T47D (cell line): ENCODE measurements around the gene BPIFB4.
"Not testable (repeated sequence)": the region's sequence is repeated elsewhere in the genome, so short reads cannot be mapped to it uniquely, and the experiment has no call there.

Experiments
- DNase-seq, 2 experiments: peaks; one replicate each; pipeline versions ENCODE4 v3.0.0 to v3.0.0-alpha.2; 2011 to 2012; ENCODE audit warnings: low read depth in 1 of 2, low spot score in 1 of 2
- JUND ChIP-seq: IDR thresholded peaks from 2 replicates; pipeline ENCODE4 v1.6.1; 2012; ENCODE audit warnings: low read depth
- in situ Hi-C: cut with HindIII; loops from 2 replicates; pipeline ENCODE4 v1.10.0; 2016; ENCODE audit warnings: low sequenced_read_pairs, low pct_unique_long_range_greater_than_20kb

Gene BPIFB4

GRCh38 chr20:33119725-33120720 is 40.6 kb downstream of the BPIFB4 start:
- no peak for DNase-seq
- no peak for TF ChIP-seq JUND
- in situ Hi-C loops: no loop called here

DNA sequence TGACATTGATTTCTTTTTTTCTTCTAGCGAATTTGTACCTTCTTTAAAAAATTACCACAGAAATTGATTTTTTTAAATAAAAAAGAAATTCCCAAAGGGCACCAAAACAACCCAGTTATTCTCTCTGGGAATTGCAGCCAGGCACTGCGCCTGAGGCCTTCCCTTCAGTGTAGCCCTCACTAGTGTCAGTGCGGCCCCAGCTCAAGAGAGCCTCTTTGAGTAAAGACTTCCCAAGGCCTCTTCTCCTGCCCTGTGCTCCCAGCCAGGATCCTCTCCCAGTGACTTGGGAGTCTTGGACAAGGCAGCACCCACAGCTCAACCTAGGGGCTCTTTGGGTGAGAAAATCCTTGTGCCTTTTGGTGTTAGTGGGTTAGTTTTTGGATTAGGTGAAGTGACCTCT is 41.5 kb downstream of the BPIFB4 start:
- DNase-seq: no peak
- TF ChIP-seq JUND: no peak
- in situ Hi-C loops: no loop called here

DNA sequence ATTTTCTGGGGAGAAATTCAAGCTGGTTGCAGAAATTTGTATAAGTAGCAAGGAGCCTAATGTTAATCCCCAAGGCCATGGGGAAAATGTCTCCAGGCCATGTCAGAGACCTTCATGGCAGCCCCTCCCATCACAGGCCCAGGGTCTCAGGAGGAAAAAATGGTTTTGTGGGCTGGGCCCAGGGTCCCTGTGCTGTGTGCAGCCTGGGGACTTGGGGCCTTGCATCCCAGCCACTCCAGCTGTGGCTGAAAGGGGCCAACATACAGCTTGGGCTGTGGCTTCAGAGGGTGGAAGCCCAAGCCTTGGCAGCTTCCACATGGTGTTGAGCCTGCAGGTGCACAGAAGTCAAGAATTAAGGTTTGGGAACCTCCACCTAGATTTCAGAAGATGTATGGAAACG is 42.9 kb downstream of the BPIFB4 start:
- DNase-seq, in situ Hi-C loops: not testable (repeated sequence)

DNA sequence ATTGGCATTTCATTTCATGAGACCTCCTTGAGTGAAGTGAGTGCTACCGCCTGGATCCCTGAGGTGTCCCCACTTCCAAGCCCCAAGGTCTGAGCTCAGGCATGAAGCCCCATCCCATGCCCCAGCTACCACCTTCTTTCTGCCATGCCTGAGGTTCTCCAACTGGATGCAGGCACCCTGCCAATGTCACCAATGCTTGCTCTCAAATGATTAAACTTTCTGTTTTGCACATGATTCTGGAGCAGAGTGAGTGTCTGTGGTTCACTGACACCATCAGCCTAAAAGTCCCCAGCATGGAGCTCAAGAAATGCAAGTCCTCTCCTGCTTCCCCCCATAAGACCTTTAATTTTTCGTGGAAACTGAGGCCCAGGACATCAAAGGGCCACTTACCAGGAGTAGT is 44.8 kb downstream of the BPIFB4 start:
- in situ Hi-C loops: no loop called here
- TF ChIP-seq JUND: no peak

DNA sequence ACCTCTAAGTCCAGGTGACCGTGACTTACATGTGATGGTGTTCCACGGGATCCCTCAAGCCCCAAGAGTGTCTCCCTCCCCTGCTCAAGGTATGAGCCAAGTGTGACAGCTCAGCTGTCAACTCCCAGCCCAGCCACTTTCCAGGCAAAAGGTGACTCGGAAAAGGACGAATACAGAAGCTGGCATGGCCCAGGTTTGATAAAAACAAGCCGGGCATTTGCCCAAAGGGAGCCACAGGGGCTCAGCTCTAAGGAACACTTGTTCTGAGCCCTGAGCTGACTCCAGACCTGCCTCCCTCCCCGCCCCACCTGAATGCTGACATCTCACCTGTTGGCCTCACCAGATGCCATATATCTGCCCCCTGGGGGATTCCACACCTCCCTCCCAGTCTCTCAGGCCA is 45.6 kb downstream of the BPIFB4 start:
- in situ Hi-C loops: no loop called here
- no peak for DNase-seq
- no peak for TF ChIP-seq JUND

More for the DNA sequence above, 44.8 kb downstream of the BPIFB4 start:
- no peak for DNase-seq

DNA sequence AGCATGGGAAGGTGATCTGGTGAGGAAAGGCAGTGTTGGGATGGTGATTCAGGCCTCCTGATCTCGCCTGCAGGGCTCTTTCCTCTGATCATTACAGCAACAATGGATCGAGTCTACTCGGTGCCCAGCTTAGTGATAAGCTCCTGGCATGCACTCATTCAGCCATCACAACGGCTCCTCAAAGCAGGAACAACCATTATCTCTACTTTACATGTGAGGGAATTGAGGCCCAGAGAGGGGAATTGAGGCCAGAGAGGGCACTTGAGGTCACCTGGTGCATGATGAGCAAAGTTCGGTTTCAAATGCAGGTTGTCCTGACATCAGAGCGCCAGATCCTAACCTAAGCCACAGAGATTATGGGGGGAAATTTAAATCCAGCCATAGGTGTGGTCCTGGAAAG is 46.5 kb downstream of the BPIFB4 start:
- in situ Hi-C loops: no loop called here
- DNase-seq: no peak

DNA sequence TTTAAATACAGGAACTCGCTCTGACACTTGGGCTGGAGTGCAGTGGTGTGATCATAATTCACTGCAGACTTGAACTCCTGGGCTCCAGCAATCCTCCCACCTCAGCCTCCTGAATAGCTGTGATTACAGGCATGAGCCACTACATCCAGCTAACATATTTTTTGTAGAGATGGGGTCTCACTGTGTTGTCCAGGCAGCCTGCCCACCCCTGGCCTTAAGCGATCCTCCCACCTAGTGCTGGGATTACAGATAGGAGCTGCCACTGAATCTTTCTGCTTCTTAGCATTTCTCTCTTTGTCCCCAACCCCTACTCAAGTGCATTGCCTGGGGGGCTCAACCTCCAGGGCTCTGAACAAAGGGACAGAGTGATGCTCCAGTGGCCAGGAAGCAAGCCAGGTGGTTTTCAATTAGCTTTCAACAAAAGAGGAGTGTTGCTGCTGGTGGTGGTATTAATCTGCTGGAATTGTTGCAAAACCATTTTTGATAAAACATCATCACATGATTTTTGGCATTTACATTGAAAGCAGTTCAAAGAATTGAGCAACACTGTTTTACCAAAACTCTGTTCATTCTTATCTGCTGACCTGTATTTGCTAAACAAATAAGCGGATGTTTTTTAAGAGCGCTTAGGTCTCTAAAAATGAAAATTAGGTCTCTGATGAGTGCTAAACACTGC is 48.1 kb downstream of the BPIFB4 start:
- TF ChIP-seq JUND: no peak
- in situ Hi-C loops: no loop called here
- no peak for DNase-seq

More for the DNA sequence above, 46.5 kb downstream of the BPIFB4 start:
- TF ChIP-seq JUND: no peak

DNA sequence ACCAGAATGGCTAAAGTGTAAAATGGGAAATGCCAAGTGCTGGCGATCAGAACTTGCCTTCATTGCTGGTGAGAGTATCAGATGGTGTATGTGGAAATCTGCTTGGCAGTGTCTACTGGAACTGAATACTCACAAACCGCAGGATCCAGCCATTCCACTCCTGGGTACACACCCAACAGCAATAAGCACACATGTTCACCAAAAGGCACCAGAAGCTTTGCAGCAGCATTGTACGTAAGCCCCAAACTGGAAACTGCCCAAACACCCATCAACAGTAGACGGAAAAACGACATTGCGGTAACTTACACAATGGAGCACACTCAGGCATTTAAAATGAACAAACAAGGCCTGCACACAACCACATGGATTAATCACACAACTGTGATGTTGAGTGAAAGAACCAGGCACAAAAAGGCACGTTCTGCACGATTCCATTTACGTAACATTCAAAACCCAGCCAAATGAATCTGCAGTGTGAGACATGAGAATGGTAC is 51.2 kb downstream of the BPIFB4 start:
- in situ Hi-C loops: no loop called here
- DNase-seq: peak in 1 of 2 experiments; percentile 17
- no peak for TF ChIP-seq JUND

DNA sequence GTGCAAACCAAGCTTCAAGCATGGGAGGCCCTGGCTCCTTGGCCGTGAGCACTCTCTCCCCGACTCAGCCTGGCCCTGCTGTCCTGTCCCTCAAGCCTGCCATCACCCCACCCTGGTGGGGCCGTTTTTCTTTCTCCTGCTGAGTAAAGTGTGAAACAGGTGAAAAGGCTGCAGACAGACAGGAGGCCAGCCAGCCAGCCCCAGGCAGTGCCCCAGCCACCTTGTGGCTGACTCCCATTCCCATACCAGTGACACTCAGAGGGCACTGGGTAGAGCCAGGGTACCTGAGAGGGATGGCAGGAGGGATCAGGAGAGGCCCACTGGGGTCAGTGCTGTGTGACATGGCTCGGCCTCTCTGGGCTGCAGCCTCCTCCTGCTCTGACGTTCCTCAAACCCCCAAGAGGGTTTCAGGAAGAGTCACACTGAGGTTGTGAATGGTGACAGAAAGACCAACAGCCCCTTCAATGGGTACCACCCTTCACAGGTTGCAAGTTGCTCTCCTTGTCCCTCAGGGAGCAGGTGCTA is 52.6 kb downstream of the BPIFB4 start:
- DNase-seq: no peak
- in situ Hi-C loops: no loop called here
- TF ChIP-seq JUND: no peak

GRCh38 chr20:33132513-33133372 is 53.3 kb downstream of the BPIFB4 start:
- TF ChIP-seq JUND: no peak
- no peak for DNase-seq
- in situ Hi-C loops: no loop called here

- no peak for DNase-seq
- no peak for TF ChIP-seq JUND
- in situ Hi-C loops: no loop called here
These were observed 54.0 kb downstream of the BPIFB4 start for GRCh38 chr20:33133373-33133941.

- no peak for TF ChIP-seq JUND
- in situ Hi-C loops: no loop called here
- DNase-seq: no peak
These were observed 57.8 kb downstream of the BPIFB4 start for GRCh38 chr20:33137195-33137594.
